GM12878 (cell line): Measurements from ENCODE around the gene COX11. TPM values are rescaled to one million over a fixed set of nuclear protein-coding genes. Genes with fewer than 3 reads are reported as not detected.

Experiments
- ATAC-seq: fragments of 200-7000 bp; cut with Tn5 transposase; 3 replicates; pipeline ENCODE4 v1.9.1; 2020; ENCODE audit warnings: mild to moderate bottlenecking, moderate library complexity
- BruUV-seq: library from RNA; stranded (reverse); fragments of 400-500 nt; replicated peaks from 2 replicates; lab custom pipeline; 2021; lab: Mats Ljungman, UMichigan
- CTCF ChIA-PET: fragments of 300-600 bp; sonication (Branson Sonifier 250); formaldehyde crosslinking; extraction: SDS; loops from one replicate; lab custom pipeline; 2021; ENCODE audit warnings: inconsistent platforms; lab: Yijun Ruan, JAX
- POLR2A ChIA-PET: fragments of 350-600 bp; formaldehyde crosslinking; extraction: SDS; loops from one replicate; lab custom pipeline; 2021; ENCODE audit warnings: inconsistent platforms; lab: Charles Lee
- RAD21 ChIA-PET: fragments of 300-600 bp; sonication (Branson Sonifier 250); formaldehyde crosslinking; loops from one replicate; lab custom pipeline; 2023; ENCODE audit warnings: antibody characterized with exemption; ENCODE audit not compliant: unreplicated experiment; lab: Charles Lee
- SMC1A ChIA-PET: fragments of 300-600 bp; sonication (Branson Sonifier 250); formaldehyde crosslinking; loops from one replicate; lab custom pipeline; 2023; ENCODE audit not compliant: unreplicated experiment, uncharacterized antibody; lab: Charles Lee
- DNase-seq: peaks from one replicate; pipeline ENCODE4 v3.0.0-alpha.2; 2011; ENCODE audit warnings: low read depth, low spot score
- FAIRE-seq: peaks from 3 replicates; lab custom pipeline; 2011; peaks lifted over from hg19 to GRCh38; lab: Jason Lieb, UNC
- H2AFZ ChIP-seq: 2 replicates; pipeline ENCODE4 v1.6.0; 2011; ENCODE audit warnings: low read depth, low read length, control low read depth; ENCODE audit not compliant: control insufficient read depth
- H3K27ac ChIP-seq: 2 replicates; pipeline ENCODE4 v1.5.1; 2011; ENCODE audit warnings: control low read depth; ENCODE audit not compliant: control insufficient read depth, insufficient read depth
- H3K27me3 ChIP-seq, 2 experiments: replicated peaks in 1 of 2; 2 replicates each; pipeline versions ENCODE4 v1.6.0 to v1.6.1; 2011; ENCODE audit warnings: low read length in 1 of 2; ENCODE audit not compliant: control insufficient read depth in 2 of 2, insufficient read depth in 2 of 2
- H3K36me3 ChIP-seq, 2 experiments: 2 replicates each; pipeline ENCODE4 v1.5.1; 2011; ENCODE audit warnings: low read length in 1 of 2; ENCODE audit not compliant: control insufficient read depth in 2 of 2, insufficient read depth in 2 of 2
- H3K4me1 ChIP-seq: 2 replicates; pipeline ENCODE4 v1.6.1; 2011; ENCODE audit warnings: mild to moderate bottlenecking, low read length, moderate library complexity, mixed read lengths; ENCODE audit not compliant: control insufficient read depth, insufficient read depth
- H3K4me2 ChIP-seq: 2 replicates; pipeline ENCODE4 v1.6.0; 2011; ENCODE audit warnings: control low read depth; ENCODE audit not compliant: control insufficient read depth, insufficient read depth
- H3K4me3 ChIP-seq: fragments of 200-600 bp; sonication (generic); 2 replicates; pipeline ENCODE4 v1.5.1; 2016
- H3K79me2 ChIP-seq: 2 replicates; pipeline ENCODE4 v1.6.0; 2011; ENCODE audit warnings: low read length; ENCODE audit not compliant: control insufficient read depth, insufficient read depth
- H3K9ac ChIP-seq: 2 replicates; pipeline ENCODE4 v1.8.0; 2011; ENCODE audit warnings: low read length, control low read depth, mixed read lengths; ENCODE audit not compliant: control insufficient read depth, insufficient read depth
- H3K9me3 ChIP-seq: replicated peaks from 3 replicates; pipeline ENCODE4 v1.5.1; 2011; ENCODE audit warnings: mild to moderate bottlenecking, low read length; ENCODE audit not compliant: control insufficient read depth, insufficient read depth
- H4K20me1 ChIP-seq: 2 replicates; pipeline ENCODE4 v1.6.0; 2011; ENCODE audit not compliant: control insufficient read depth, insufficient read depth
- ATF2 ChIP-seq: IDR thresholded peaks from 2 replicates; pipeline ENCODE4 v1.6.1; 2012; ENCODE audit warnings: low read length, inconsistent platforms
- ATF3 ChIP-seq: IDR thresholded peaks from 2 replicates; pipeline ENCODE4 v1.6.1; 2011; ENCODE audit warnings: low read depth, mild to moderate bottlenecking, low read length, moderate library complexity, borderline replicate concordance; ENCODE audit errors: extremely low read depth
- BMI1 ChIP-seq: fragments of 450-650 bp; IDR thresholded peaks from 2 replicates; pipeline ENCODE4 v1.6.1; 2016; ENCODE audit warnings: mild to moderate bottlenecking, moderate library complexity, borderline replicate concordance
- CHD1 ChIP-seq: IDR thresholded peaks from 2 replicates; pipeline ENCODE4 v1.6.1; 2012; ENCODE audit warnings: low read depth, low read length, improper control_type of control experiment
- CUX1 ChIP-seq: IDR thresholded peaks from 2 replicates; pipeline ENCODE4 v1.6.1; 2012; ENCODE audit warnings: improper control_type of control experiment, low read depth, low read length; ENCODE audit not compliant: insufficient replicate concordance
- KDM1A ChIP-seq: fragments of 200-600 bp; sonication (generic); IDR thresholded peaks from 2 replicates; pipeline ENCODE4 v1.6.1; 2016; ENCODE audit warnings: borderline replicate concordance
- NRF1 ChIP-seq: conservative IDR thresholded peaks from 2 replicates; pipeline ENCODE4 v1.6.1; 2011; ENCODE audit warnings: mild to moderate bottlenecking, low read depth, low read length, improper control_type of control experiment
- SKIL ChIP-seq: fragments of 450-650 bp; IDR thresholded peaks from 2 replicates; pipeline ENCODE4 v1.6.1; 2017; ENCODE audit warnings: mild to moderate bottlenecking, low read depth, inconsistent platforms; ENCODE audit not compliant: poor library complexity, severe bottlenecking
- SRF ChIP-seq, 2 experiments: IDR thresholded peaks; 2 replicates each; pipeline ENCODE4 v1.6.1; 2011; ENCODE audit warnings: low read depth in 2 of 2, low read length in 2 of 2, mild to moderate bottlenecking in 1 of 2, moderate library complexity in 1 of 2
- YBX1 ChIP-seq: fragments of 450-650 bp; IDR thresholded peaks from 2 replicates; pipeline ENCODE4 v1.6.1; 2016; ENCODE audit warnings: antibody characterized with exemption
- ZNF207 ChIP-seq: fragments of 450-650 bp; IDR thresholded peaks from 2 replicates; pipeline ENCODE4 v1.6.1; 2014; ENCODE audit warnings: antibody characterized with exemption, mild to moderate bottlenecking, borderline replicate concordance
- in situ Hi-C: fragments of 300-500 bp; cut with MboI; formaldehyde crosslinking; loops from 9 replicates; pipeline ENCODE4 v1.14.3; 2018; ENCODE audit warnings: mixed read lengths
- intact Hi-C: fragments of 100-400 bp; cut with micrococcal nuclease; formaldehyde crosslinking; loops from one replicate; pipeline ENCODE4 v1.14.2; 2022; ENCODE audit not compliant: unreplicated experiment
- polyA plus RNA-seq, 11 experiments: library from polyadenylated mRNA; depleted of rRNA in 4 of 11; unstranded in 6 of 11; stranded (reverse) in 5 of 11; fragments of >200 nt; fragmentation: Nextera tagmentation in 4 of 11; fragmentation: Illumina TruSeq in 1 of 11; extraction: Ambion mirVana in 4 of 11; extraction: Trizol in 1 of 11; gene quantifications; 1 replicate in 1 of 11; 2 replicates in 10 of 11; pipeline versions ENCODE4 v1.2.1 to v1.2.3, GENCODE V29; 2011 to 2016; ENCODE audit warnings: inconsistent platforms in 2 of 11, missing spikeins in 2 of 11, low read depth in 1 of 11
- total RNA-seq, 4 experiments: library from RNA; depleted of rRNA in 3 of 4; stranded (reverse); fragments of >200 nt in 3 of 4; fragmentation: Illumina TruSeq in 1 of 4; extraction: Trizol in 1 of 4; gene quantifications; 2 replicates each; pipeline versions ENCODE4 v1.2.1 to v1.2.3, GENCODE V29; 2013 to 2021

The COX11 gene
- total and polyA plus RNA-seq, 10 of the 15 experiments (the other 5 are each of a cell fraction or from before 2014, with no cell fraction given) = 13.8 to 69.4 (median 50.8) TPM

- DNase-seq (no peak), ATAC-seq (no peak), FAIRE-seq (no peak)
- ChIA-PET CTCF (no interaction called here), RAD21 (no interaction called here), SMC1A (no interaction called here), POLR2A (no interaction called here)
- Histone ChIP-seq H3K36me3 (no peaks in the 10 kb centered on the region), H3K9ac (no peak overlapping the region), H4K20me1 (no peaks in the 10 kb centered on the region), H3K27me3 (no peaks in the 10 kb centered on the region), H3K4me1 (no peaks in the 10 kb centered on the region), H3K27ac (no peak overlapping the region), H3K4me2 (no peak overlapping the region), H2AFZ (no peak overlapping the region), H3K79me2 (no peaks in the 10 kb centered on the region), H3K4me3 (no peak overlapping the region), H3K9me3 (no peaks in the 10 kb centered on the region; the same call in 2 of the 3 replicates)
- intact Hi-C loops = no loop called here
- in situ Hi-C loops = no loop called here
- no TSS peak for BruUV-seq
- TF ChIP-seq YBX1 (no peak), ATF3 (no peak), BMI1 (no peak), CUX1 (no peak), NRF1 (no peak), CHD1 (no peak), ATF2 (no peak), SKIL (no peak), SRF (IDR thresholded peaks at IDR 0.05; ENCODE audit: low read depth in 2 of 2, low read length in 2 of 2) (no peak), KDM1A (no peak), ZNF207 (no peak)
Measured at GRCh38 chr17:54919425-54919824, 49.0 kb downstream of the COX11 start.
